H9 (cell line): ENCODE measurements around the gene MIGA1. TPM values are rescaled to one million over a fixed set of nuclear protein-coding genes. Genes with fewer than 3 reads are reported as not detected.

Source experiments
- DNase-seq: peaks from one replicate; pipeline ENCODE4 v3.0.0-alpha.2; 2017
- H2AFZ ChIP-seq: one replicate; pipeline ENCODE4 v1.6.1; 2013; ENCODE audit warnings: mild to moderate bottlenecking, low read length, control low read depth, moderate library complexity
- H2AK5ac ChIP-seq: 2 replicates; pipeline ENCODE4 v1.6.1; 2013; ENCODE audit warnings: low read length, control low read depth, mixed read lengths; ENCODE audit not compliant: insufficient read length
- H2BK120ac ChIP-seq: one replicate; pipeline ENCODE4 v1.6.1; 2013; ENCODE audit warnings: low read depth, mild to moderate bottlenecking, low read length, control low read depth, inconsistent platforms; ENCODE audit not compliant: poor library complexity, severe bottlenecking
- H2BK12ac ChIP-seq: 2 replicates; pipeline ENCODE4 v1.6.1; 2013; ENCODE audit warnings: low read length, control low read depth, mixed read lengths, low read depth; ENCODE audit not compliant: insufficient read length
- H2BK15ac ChIP-seq: 2 replicates; pipeline ENCODE4 v1.6.1; 2013; ENCODE audit warnings: low read depth, low read length, control low read depth
- H2BK20ac ChIP-seq: one replicate; pipeline ENCODE4 v1.6.1; 2013; ENCODE audit warnings: low read depth, mild to moderate bottlenecking, low read length, control low read depth, inconsistent platforms; ENCODE audit not compliant: poor library complexity, severe bottlenecking
- H2BK5ac ChIP-seq: 2 replicates; pipeline ENCODE4 v1.6.1; 2013; ENCODE audit warnings: low read length, control low read depth, mixed read lengths; ENCODE audit not compliant: insufficient read length
- H3K14ac ChIP-seq: 2 replicates; pipeline ENCODE4 v1.6.1; 2013; ENCODE audit warnings: low read length, control low read depth; ENCODE audit not compliant: insufficient read depth
- H3K18ac ChIP-seq: 2 replicates; pipeline ENCODE4 v1.6.1; 2013; ENCODE audit warnings: low read depth, mild to moderate bottlenecking, mixed read lengths, low read length, control low read depth; ENCODE audit not compliant: insufficient read length
- H3K23ac ChIP-seq: 2 replicates; pipeline ENCODE4 v1.6.1; 2013; ENCODE audit warnings: low read length, control low read depth, mixed read lengths, low read depth; ENCODE audit not compliant: insufficient read length
- H3K23me2 ChIP-seq: 2 replicates; pipeline ENCODE4 v1.6.1; 2013; ENCODE audit warnings: low read depth, mild to moderate bottlenecking, mixed read lengths, low read length, control low read depth; ENCODE audit not compliant: insufficient read length, poor library complexity, severe bottlenecking
- H3K27ac ChIP-seq: 2 replicates; pipeline ENCODE4 v1.5.1; 2013; ENCODE audit warnings: low read length, control low read depth, mixed read lengths, low read depth; ENCODE audit not compliant: insufficient read length
- H3K27me3 ChIP-seq: 2 replicates; pipeline ENCODE4 v1.6.1; 2013; ENCODE audit warnings: low read length, control low read depth, inconsistent platforms; ENCODE audit not compliant: insufficient read depth
- H3K4ac ChIP-seq: 2 replicates; pipeline ENCODE4 v1.6.1; 2013; ENCODE audit warnings: low read depth, mild to moderate bottlenecking, control low read depth, inconsistent platforms, low read length, moderate library complexity
- H3K4me1 ChIP-seq: 2 replicates; pipeline ENCODE4 v1.6.1; 2013; ENCODE audit warnings: low read length, control low read depth, inconsistent platforms; ENCODE audit not compliant: insufficient read depth
- H3K4me2 ChIP-seq: 2 replicates; pipeline ENCODE4 v1.6.1; 2013; ENCODE audit warnings: low read length, control low read depth, mixed read lengths; ENCODE audit not compliant: insufficient read length, insufficient read depth
- H3K56ac ChIP-seq: 2 replicates; pipeline ENCODE4 v1.6.1; 2013; ENCODE audit warnings: low read depth, mild to moderate bottlenecking, mixed read lengths, low read length, control low read depth; ENCODE audit not compliant: insufficient read length
- H3K79me1 ChIP-seq: 2 replicates; pipeline ENCODE4 v1.6.1; 2013; ENCODE audit warnings: low read depth, mild to moderate bottlenecking, moderate library complexity, low read length, control low read depth, inconsistent platforms; ENCODE audit not compliant: insufficient read depth, poor library complexity, severe bottlenecking
- H3K79me2 ChIP-seq: 2 replicates; pipeline ENCODE4 v1.6.1; 2013; ENCODE audit warnings: low read length, control low read depth, inconsistent platforms; ENCODE audit not compliant: insufficient read depth
- H3K9ac ChIP-seq: 2 replicates; pipeline ENCODE4 v1.6.1; 2013; ENCODE audit warnings: low read length, control low read depth, mixed read lengths; ENCODE audit not compliant: insufficient read length; ENCODE audit errors: extremely low read depth
- H3K9me3 ChIP-seq: one replicate; pipeline ENCODE4 v1.6.1; 2013; ENCODE audit warnings: low read depth, low read length, inconsistent platforms; ENCODE audit not compliant: control insufficient read depth
- H3T11ph ChIP-seq: one replicate; pipeline ENCODE4 v1.6.1; 2013; ENCODE audit warnings: mild to moderate bottlenecking, low read length, control low read depth, inconsistent platforms
- H4K20me1 ChIP-seq: one replicate; pipeline ENCODE4 v1.6.1; 2013; ENCODE audit not compliant: control insufficient read depth, insufficient read length, insufficient read depth
- H4K5ac ChIP-seq: 2 replicates; pipeline ENCODE4 v1.6.1; 2013; ENCODE audit warnings: low read depth, mild to moderate bottlenecking, mixed read lengths, low read length, control low read depth; ENCODE audit not compliant: insufficient read length
- H4K8ac ChIP-seq: replicated peaks from 2 replicates; pipeline ENCODE4 v1.6.1; 2013; ENCODE audit warnings: low read length, control low read depth, mixed read lengths, low read depth; ENCODE audit not compliant: insufficient read length
- H4K91ac ChIP-seq: 2 replicates; pipeline ENCODE4 v1.6.1; 2013; ENCODE audit warnings: low read depth, mild to moderate bottlenecking, moderate library complexity, mixed read lengths, low read length, control low read depth; ENCODE audit not compliant: insufficient read length
- H3K27ac Mint-ChIP-seq, 3 experiments: 2 replicates in 2 of 3; 3 replicates in 1 of 3; pipeline ENCODE4 v1.8.0; 2020 to 2021; ENCODE audit warnings: mixed read lengths in 3 of 3, mild to moderate bottlenecking in 1 of 3, moderate library complexity in 1 of 3
- H3K27me3 Mint-ChIP-seq: 2 replicates; pipeline ENCODE4 v1.8.0; 2021; ENCODE audit warnings: low read depth, mild to moderate bottlenecking, moderate library complexity, mixed read lengths
- H3K36me3 Mint-ChIP-seq, 3 experiments: 2 replicates in 2 of 3; 3 replicates in 1 of 3; pipeline ENCODE4 v1.8.0; 2020 to 2021; ENCODE audit warnings: low read depth in 3 of 3, mixed read lengths in 3 of 3; ENCODE audit not compliant: insufficient read depth in 1 of 3
- H3K4me1 Mint-ChIP-seq, 2 experiments: 2 replicates each; pipeline ENCODE4 v1.8.0; 2020; ENCODE audit warnings: mixed read lengths in 2 of 2
- H3K4me3 Mint-ChIP-seq, 2 experiments: 2 replicates in 1 of 2; 3 replicates in 1 of 2; pipeline ENCODE4 v1.8.0; 2020 to 2021; ENCODE audit warnings: mild to moderate bottlenecking in 2 of 2, mixed read lengths in 2 of 2, moderate library complexity in 1 of 2
- H3K9me3 Mint-ChIP-seq, 2 experiments: 2 replicates in 1 of 2; 3 replicates in 1 of 2; pipeline ENCODE4 v1.8.0; 2020; ENCODE audit warnings: mild to moderate bottlenecking in 2 of 2, mixed read lengths in 2 of 2, moderate library complexity in 1 of 2
- CTCF ChIP-seq: fragments of 200-600 bp; sonication (generic); conservative IDR thresholded peaks from 3 replicates; pipeline ENCODE4 v1.8.0; 2021; ENCODE audit warnings: antibody characterized with exemption, mild to moderate bottlenecking
- WGBS: extraction: QIAGEN DNeasy Blood & Tissue Kit; methylation state at CpG from one replicate; pipeline ENCODE4 v1.1.7; 2013; ENCODE audit warnings: missing lambda C conversion rate, low lambda C conversion rate, mixed read lengths; ENCODE audit not compliant: insufficient read length; ENCODE audit errors: extremely low coverage; 5-methylcytosine and 5-hydroxymethylcytosine counted together
- total RNA-seq: library from RNA; stranded (reverse); gene quantifications from 2 replicates; pipeline ENCODE4 v1.2.1, GENCODE V29; 2021

MIGA1 gene
- total RNA-seq, 1 experiment from 2014 or later, result 6.3 TPM

- H3K9ac ChIP-seq, result no peak overlapping the region
- H3K9me3 ChIP-seq, result no peaks in the 10 kb centered on the region
- no peak overlapping the region for H4K5ac ChIP-seq
- no peaks in the 10 kb centered on the region for H3K36me3 Mint-ChIP-seq
- no peaks in the 10 kb centered on the region for H3K4me1 ChIP-seq
- no peak overlapping the region for H3K4ac ChIP-seq
- H4K8ac ChIP-seq, result no peak overlapping the region
- H2BK20ac ChIP-seq, result no peak overlapping the region
- WGBS, result no CpG with 5 or more reads among the region's 2 CpGs
- no peaks in the 10 kb centered on the region for H3K23me2 ChIP-seq
- no peak overlapping the region for H2BK15ac ChIP-seq
- H3K23ac ChIP-seq, result no peak overlapping the region
- no peak overlapping the region for H2AK5ac ChIP-seq
- no peak for TF ChIP-seq CTCF
- no peak overlapping the region for H2BK5ac ChIP-seq
- no peaks in the 10 kb centered on the region for H3K27me3 ChIP-seq
- H2BK12ac ChIP-seq, result no peak overlapping the region
- no peak overlapping the region for H3K4me2 ChIP-seq
- H3K27ac ChIP-seq, result no peak overlapping the region
- H3K79me1 ChIP-seq, result no peaks in the 10 kb centered on the region
- no peak overlapping the region for H3K14ac ChIP-seq
- no peaks in the 10 kb centered on the region for H3K27me3 Mint-ChIP-seq
- no peak overlapping the region for H2AFZ ChIP-seq
- no peak overlapping the region for H2BK120ac ChIP-seq
- no peaks in the 10 kb centered on the region for H3K9me3 Mint-ChIP-seq
- H3K79me2 ChIP-seq, result no peaks in the 10 kb centered on the region
- no peak overlapping the region for H3K56ac ChIP-seq
- H4K20me1 ChIP-seq, result no peaks in the 10 kb centered on the region
- no peak for DNase-seq
- H3K4me1 Mint-ChIP-seq, result no peaks in the 10 kb centered on the region
- H3T11ph ChIP-seq, result no peak overlapping the region
- H3K27ac Mint-ChIP-seq, result no peak overlapping the region
- no peak overlapping the region for H3K4me3 Mint-ChIP-seq
- H3K18ac ChIP-seq, result no peak overlapping the region
- no peak overlapping the region for H4K91ac ChIP-seq
Observed at GRCh38 chr1:77925956-77926355, 146.5 kb downstream of the MIGA1 start.
